MCF 10A (cell line): ENCODE measurements around the gene PARK7. TPM values are rescaled to one million over a fixed set of nuclear protein-coding genes. Genes with fewer than 3 reads are reported as not detected.

Experiments used
- BruUV-seq: library from RNA; stranded (reverse); fragments of 400-500 nt; replicated peaks from 2 replicates; lab custom pipeline; 2021; lab: Mats Ljungman, UMichigan
- CTCF ChIA-PET: fragments of 300-600 bp; sonication (Branson Sonifier 250); formaldehyde crosslinking; extraction: SDS; loops from one replicate; lab custom pipeline; 2021; ENCODE audit warnings: antibody characterized with exemption, inconsistent platforms; lab: Yijun Ruan, JAX
- POLR2A ChIA-PET: fragments of 300-600, 350-650 bp; sonication (Branson Sonifier 250); formaldehyde crosslinking; extraction: SDS; loops from one replicate; lab custom pipeline; 2020; ENCODE audit warnings: antibody characterized with exemption, inconsistent platforms; lab: Yijun Ruan, JAX
- DNase-seq: peaks from one replicate; pipeline ENCODE4 v3.0.0-alpha.2; 2018; ENCODE audit not compliant: unreplicated experiment
- H3K27ac Mint-ChIP-seq: one replicate; pipeline ENCODE4 v1.8.0; 2022; ENCODE audit warnings: mild to moderate bottlenecking, low read depth, mixed read lengths; ENCODE audit not compliant: unreplicated experiment
- H3K27me3 Mint-ChIP-seq: one replicate; pipeline ENCODE4 v1.8.0; 2022; ENCODE audit warnings: mixed read lengths; ENCODE audit not compliant: insufficient read depth, unreplicated experiment
- H3K36me3 Mint-ChIP-seq: one replicate; pipeline ENCODE4 v1.8.0; 2022; ENCODE audit warnings: mild to moderate bottlenecking, moderate library complexity, mixed read lengths; ENCODE audit not compliant: insufficient read depth, unreplicated experiment
- H3K4me1 Mint-ChIP-seq: one replicate; pipeline ENCODE4 v1.8.0; 2022; ENCODE audit warnings: mixed read lengths; ENCODE audit not compliant: insufficient read depth, unreplicated experiment
- H3K4me3 Mint-ChIP-seq: one replicate; pipeline ENCODE4 v1.8.0; 2022; ENCODE audit warnings: mild to moderate bottlenecking, moderate library complexity, mixed read lengths; ENCODE audit not compliant: unreplicated experiment
- H3K9me3 Mint-ChIP-seq: one replicate; pipeline ENCODE4 v1.8.0; 2022; ENCODE audit warnings: mixed read lengths; ENCODE audit not compliant: unreplicated experiment
- intact Hi-C: fragments of 100-400 bp; cut with micrococcal nuclease; formaldehyde crosslinking; loops from 2 replicates; pipeline ENCODE4 v1.14.1; 2022
- total RNA-seq: library from RNA; stranded (reverse); gene quantifications from 2 replicates; pipeline ENCODE4 v1.2.3, GENCODE V29; 2022
- TF ChIP-seq, protein P1 (sequence below): fragments of 200-600 bp; IDR thresholded peaks from one replicate; pipeline ENCODE4 v1.8.0; 2022; ENCODE audit warnings: antibody characterized with exemption, mild to moderate bottlenecking; ENCODE audit not compliant: unreplicated experiment

The PARK7 gene
- total RNA-seq, 1 experiment from 2014 or later: 419 TPM

DNA sequence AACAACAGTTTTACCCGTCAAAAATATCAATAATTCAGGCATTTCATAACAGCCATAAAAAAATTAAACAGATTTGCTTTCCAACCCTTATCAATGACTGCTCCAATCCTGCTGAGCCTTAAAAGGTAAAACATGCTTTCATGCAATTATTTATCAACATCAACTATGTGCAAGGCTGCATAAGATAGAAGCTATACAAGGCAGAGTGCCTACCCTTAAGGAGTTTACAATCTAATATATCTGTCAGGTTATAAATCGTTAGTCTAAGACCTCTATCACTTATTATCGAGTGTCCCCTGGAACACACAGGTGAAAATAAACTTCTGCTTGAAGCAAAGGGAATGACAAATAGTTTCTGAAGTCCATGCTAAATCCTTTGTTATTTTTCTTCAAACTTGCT, 62.8 kb downstream of the PARK7 start:
- ChIA-PET CTCF (interaction anchor here (2.7 kb wide), 1 partner anchor 10 kb away, joined by 16 read pairs; no protein-coding TSS in a partner anchor), POLR2A (interaction anchor here (0.6 to 7.5 kb wide), 48 partner anchors 10 to 791 kb away, joined by 3 to 256 read pairs (median 4); partner anchors contain the start of gene PARK7)
- H3K36me3 Mint-ChIP-seq: peaks cover 72% of the 10 kb centered on the region
- intact Hi-C loops: no loop called here
- peak overlapping the region; percentile 93 for H3K27ac Mint-ChIP-seq
- peak overlapping the region; percentile 88 for H3K4me3 Mint-ChIP-seq
- no peaks in the 10 kb centered on the region for H3K9me3 Mint-ChIP-seq
- no peak for DNase-seq
- TF ChIP-seq, protein P1, sequence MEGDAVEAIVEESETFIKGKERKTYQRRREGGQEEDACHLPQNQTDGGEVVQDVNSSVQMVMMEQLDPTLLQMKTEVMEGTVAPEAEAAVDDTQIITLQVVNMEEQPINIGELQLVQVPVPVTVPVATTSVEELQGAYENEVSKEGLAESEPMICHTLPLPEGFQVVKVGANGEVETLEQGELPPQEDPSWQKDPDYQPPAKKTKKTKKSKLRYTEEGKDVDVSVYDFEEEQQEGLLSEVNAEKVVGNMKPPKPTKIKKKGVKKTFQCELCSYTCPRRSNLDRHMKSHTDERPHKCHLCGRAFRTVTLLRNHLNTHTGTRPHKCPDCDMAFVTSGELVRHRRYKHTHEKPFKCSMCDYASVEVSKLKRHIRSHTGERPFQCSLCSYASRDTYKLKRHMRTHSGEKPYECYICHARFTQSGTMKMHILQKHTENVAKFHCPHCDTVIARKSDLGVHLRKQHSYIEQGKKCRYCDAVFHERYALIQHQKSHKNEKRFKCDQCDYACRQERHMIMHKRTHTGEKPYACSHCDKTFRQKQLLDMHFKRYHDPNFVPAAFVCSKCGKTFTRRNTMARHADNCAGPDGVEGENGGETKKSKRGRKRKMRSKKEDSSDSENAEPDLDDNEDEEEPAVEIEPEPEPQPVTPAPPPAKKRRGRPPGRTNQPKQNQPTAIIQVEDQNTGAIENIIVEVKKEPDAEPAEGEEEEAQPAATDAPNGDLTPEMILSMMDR: no peak
- no TSS peak for BruUV-seq
- H3K4me1 Mint-ChIP-seq: peaks cover 48% of the 10 kb centered on the region
- H3K27me3 Mint-ChIP-seq: no peaks in the 10 kb centered on the region

- Mint-ChIP-seq H3K4me3 (peak overlapping the region; percentile 88), H3K27ac (peak overlapping the region; percentile 93), H3K36me3 (peaks cover 63% of the 10 kb centered on the region), H3K9me3 (no peaks in the 10 kb centered on the region), H3K27me3 (no peaks in the 10 kb centered on the region), H3K4me1 (peaks cover 44% of the 10 kb centered on the region)
- no peak for DNase-seq
- ChIA-PET POLR2A (interaction anchor here (0.5 to 7.5 kb wide), 35 partner anchors 11 to 705 kb away, joined by 3 to 256 read pairs (median 5); partner anchors contain the start of gene PARK7), CTCF (interaction anchor here (2.7 kb wide), 1 partner anchor 11 kb away, joined by 16 read pairs; no protein-coding TSS in a partner anchor)
- TF ChIP-seq, protein P1: no peak
- BruUV-seq: TSS peak; percentile 79
- intact Hi-C loops: loop anchor here (5.0 kb wide), 1 partner anchor 72 kb away; no protein-coding TSS in a partner anchor
Measured at GRCh38 chr1:8025061-8025670, 63.7 kb downstream of the PARK7 start.

GRCh38 chr1:8025671-8026144, 64.2 kb downstream of the PARK7 start:
- peaks cover 58% of the 10 kb centered on the region for H3K36me3 Mint-ChIP-seq
- no peaks in the 10 kb centered on the region for H3K9me3 Mint-ChIP-seq
- H3K27me3 Mint-ChIP-seq: no peaks in the 10 kb centered on the region
- intact Hi-C loops: loop anchor here (1.0 to 5.0 kb wide), 2 partner anchors 43 to 72 kb away; no protein-coding TSS in a partner anchor
- no peak for DNase-seq
- ChIA-PET POLR2A (interaction anchor here (0.7 to 7.5 kb wide), 20 partner anchors 11 to 317 kb away, joined by 3 to 256 read pairs (median 8); partner anchors contain the start of gene PARK7), CTCF (interaction anchor here (0.8 kb wide), 1 partner anchor 12 kb away, joined by 5 read pairs; no protein-coding TSS in a partner anchor)
- H3K27ac Mint-ChIP-seq: peak overlapping the region; percentile 93
- peak overlapping the region; percentile 88 for H3K4me3 Mint-ChIP-seq
- no TSS peak for BruUV-seq
- H3K4me1 Mint-ChIP-seq: peaks cover 44% of the 10 kb centered on the region
- TF ChIP-seq, protein P1: no peak
